Measurements from ENCODE around the gene IMMP2L. TPM values are rescaled to one million over a fixed set of nuclear protein-coding genes. Genes with fewer than 3 reads are reported as not detected.
A peak's percentile ranks its signal among the peaks of the same experiment; 100 is the strongest.

The IMMP2L gene
- total RNA-seq, 2 experiments from 2014 or later = 17.4 to 30.2 TPM

- ATAC-seq (no peak), DNase-seq (no peak)
- Mint-ChIP-seq H3K4me1 (ENCODE audit: low read depth) (no peaks in the 10 kb centered on the region), H3K4me3 (no peak overlapping the region), H3K36me3 (ENCODE audit: low read depth) (peaks cover 9% of the 10 kb centered on the region), H3K27me3 (no peaks in the 10 kb centered on the region), H3K9me3 (peaks cover 4% of the 10 kb centered on the region), H3K27ac (no peak overlapping the region)
- no peak for TF ChIP-seq CTCF (IDR thresholded peaks at IDR 0.05)
- ChIA-PET CTCF (no interaction called here), POLR2A (no interaction called here)
- intact Hi-C loops (cut with micrococcal nuclease) = no loop called here
Observed at GRCh38 chr7:111388016-111388415, 174.3 kb downstream of the IMMP2L start.

GRCh38 chr7:111384065-111384891 is 178.0 kb downstream of the IMMP2L start:
- no peaks in the 10 kb centered on the region for H3K4me1 Mint-ChIP-seq (ENCODE audit: low read depth)
- peak; percentile 30 for ATAC-seq
- H3K4me3 Mint-ChIP-seq = no peak overlapping the region
- DNase-seq = no peak
- intact Hi-C loops (cut with micrococcal nuclease) = no loop called here
- no peak overlapping the region for H3K27ac Mint-ChIP-seq
- no peaks in the 10 kb centered on the region for H3K27me3 Mint-ChIP-seq
- POLR2A ChIA-PET = no interaction called here
- peaks cover 4% of the 10 kb centered on the region for H3K36me3 Mint-ChIP-seq (ENCODE audit: low read depth)
- CTCF ChIA-PET = no interaction called here
- no peak for TF ChIP-seq CTCF (IDR thresholded peaks at IDR 0.05)
- H3K9me3 Mint-ChIP-seq = peaks cover 3% of the 10 kb centered on the region

- H3K36me3 Mint-ChIP-seq (ENCODE audit: low read depth) = peaks cover 1% of the 10 kb centered on the region
- H3K4me3 Mint-ChIP-seq = no peak overlapping the region
- DNase-seq (no peak), ATAC-seq (no peak)
- intact Hi-C loops (cut with micrococcal nuclease) = no loop called here
- no peaks in the 10 kb centered on the region for H3K4me1 Mint-ChIP-seq (ENCODE audit: low read depth)
- CTCF ChIA-PET = no interaction called here
- no peaks in the 10 kb centered on the region for H3K27me3 Mint-ChIP-seq
- no peak for TF ChIP-seq CTCF (IDR thresholded peaks at IDR 0.05)
- no peaks in the 10 kb centered on the region for H3K9me3 Mint-ChIP-seq
- no peak overlapping the region for H3K27ac Mint-ChIP-seq
- POLR2A ChIA-PET = no interaction called here
Observed at GRCh38 chr7:111383133-111383532, 179.2 kb downstream of the IMMP2L start.

GRCh38 chr7:111381590-111381989 is 180.7 kb downstream of the IMMP2L start:
- CTCF ChIA-PET = no interaction called here
- no peak for TF ChIP-seq CTCF (IDR thresholded peaks at IDR 0.05)
- H3K27me3 Mint-ChIP-seq = no peaks in the 10 kb centered on the region
- no peak overlapping the region for H3K4me3 Mint-ChIP-seq
- ATAC-seq (no peak), DNase-seq (no peak)
- H3K27ac Mint-ChIP-seq = no peak overlapping the region
- no peaks in the 10 kb centered on the region for H3K9me3 Mint-ChIP-seq
- POLR2A ChIA-PET = no interaction called here
- peaks cover 3% of the 10 kb centered on the region for H3K36me3 Mint-ChIP-seq (ENCODE audit: low read depth)
- intact Hi-C loops (cut with micrococcal nuclease) = no loop called here
- no peaks in the 10 kb centered on the region for H3K4me1 Mint-ChIP-seq (ENCODE audit: low read depth)

DNA sequence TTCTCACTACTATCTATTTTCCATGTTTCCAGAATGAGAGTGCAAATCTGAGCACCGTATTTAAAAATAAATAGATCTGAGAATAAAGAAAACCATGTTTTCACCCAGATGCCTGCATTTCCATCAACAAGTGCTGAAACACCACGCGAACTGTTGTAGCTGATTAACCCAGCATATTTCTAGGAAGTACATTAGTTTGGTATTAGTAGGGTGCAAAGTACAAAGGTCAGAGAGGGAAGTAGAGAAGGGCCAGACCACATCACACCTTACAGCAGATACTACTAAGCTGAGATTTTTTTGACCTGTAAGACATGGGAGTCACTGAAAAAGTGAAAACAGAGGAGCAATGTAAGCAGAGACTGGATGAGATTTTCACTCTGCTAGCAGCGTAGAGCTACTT is 181.3 kb downstream of the IMMP2L start:
- intact Hi-C loops (cut with micrococcal nuclease) = no loop called here
- DNase-seq (no peak), ATAC-seq (no peak)
- no peaks in the 10 kb centered on the region for H3K27me3 Mint-ChIP-seq
- no peaks in the 10 kb centered on the region for H3K9me3 Mint-ChIP-seq
- no peak overlapping the region for H3K27ac Mint-ChIP-seq
- H3K36me3 Mint-ChIP-seq (ENCODE audit: low read depth) = peaks cover 7% of the 10 kb centered on the region
- H3K4me1 Mint-ChIP-seq (ENCODE audit: low read depth) = no peaks in the 10 kb centered on the region
- H3K4me3 Mint-ChIP-seq = no peak overlapping the region
- ChIA-PET CTCF (no interaction called here), POLR2A (no interaction called here)
- TF ChIP-seq CTCF (IDR thresholded peaks at IDR 0.05) = no peak

All from activated CD8-positive, alpha-beta T cell treated with anti-CD3 and anti-CD28 coated beads for 36 hours (primary cell).